Colonic mucosa (tissue), 4 donors: ENCODE results near the gene CD72. TPM values are rescaled to one million over a fixed set of nuclear protein-coding genes. Genes with fewer than 3 reads are reported as not detected.

ENCODE experiments used
- DNase-seq: peaks from one replicate; pipeline ENCODE4 v3.0.0-alpha.2; 2020
- H3K27ac ChIP-seq: fragments of 200-600 bp; one replicate; pipeline ENCODE4 v1.8.0; 2021
- H3K27me3 ChIP-seq: fragments of 200-600 bp; one replicate; pipeline ENCODE4 v1.8.0; 2021
- H3K36me3 ChIP-seq: fragments of 200-600 bp; one replicate; pipeline ENCODE4 v1.8.0; 2021
- H3K4me1 ChIP-seq: fragments of 200-600 bp; one replicate; pipeline ENCODE4 v1.8.0; 2021; ENCODE audit warnings: mild to moderate bottlenecking
- H3K4me3 ChIP-seq: fragments of 200-600 bp; one replicate; pipeline ENCODE4 v1.8.0; 2021
- H3K9ac ChIP-seq, 2 donors: one replicate each; pipeline ENCODE4 v1.7.0; 2013; ENCODE audit warnings: control low read depth in 2 of 2, low read depth in 2 of 2, low read length in 2 of 2
- H3K9me3 ChIP-seq: fragments of 200-600 bp; one replicate; pipeline ENCODE4 v1.8.0; 2021
- intact Hi-C: fragments of 100-400 bp; cut with DNase I; formaldehyde crosslinking; loops from one replicate; pipeline ENCODE4 v1.14.1; 2022
- microRNA-seq: library from miRNA; unstranded; fragments of <30 nt; microRNA quantifications from one replicate; pipeline ENCODE4, GENCODE V29; 2019
- total RNA-seq, 2 donors: library from RNA; stranded (reverse); fragmentation: NEBNext Ultra II Directional in 1 of 2; extraction: Animal tissue kit (Norgen Biotek cat#: 25700) in 1 of 2; gene quantifications; one replicate each; pipeline ENCODE4 v1.2.1, GENCODE V29; 2021
- TF ChIP-seq, protein P1 (sequence below): fragments of 200-600 bp; IDR thresholded peaks from one replicate; pipeline ENCODE4 v1.8.0; 2022; ENCODE audit warnings: antibody characterized with exemption, mild to moderate bottlenecking
- donor health status: healthy.
- donor health status: DM: no; HTN: no; CAD: no.
- donor health status: DM: no; HTN: no; CAD: no.

The CD72 gene
- total RNA-seq, 2 donors from 2014 or later = 0.69 to 2.7 TPM

DNA sequence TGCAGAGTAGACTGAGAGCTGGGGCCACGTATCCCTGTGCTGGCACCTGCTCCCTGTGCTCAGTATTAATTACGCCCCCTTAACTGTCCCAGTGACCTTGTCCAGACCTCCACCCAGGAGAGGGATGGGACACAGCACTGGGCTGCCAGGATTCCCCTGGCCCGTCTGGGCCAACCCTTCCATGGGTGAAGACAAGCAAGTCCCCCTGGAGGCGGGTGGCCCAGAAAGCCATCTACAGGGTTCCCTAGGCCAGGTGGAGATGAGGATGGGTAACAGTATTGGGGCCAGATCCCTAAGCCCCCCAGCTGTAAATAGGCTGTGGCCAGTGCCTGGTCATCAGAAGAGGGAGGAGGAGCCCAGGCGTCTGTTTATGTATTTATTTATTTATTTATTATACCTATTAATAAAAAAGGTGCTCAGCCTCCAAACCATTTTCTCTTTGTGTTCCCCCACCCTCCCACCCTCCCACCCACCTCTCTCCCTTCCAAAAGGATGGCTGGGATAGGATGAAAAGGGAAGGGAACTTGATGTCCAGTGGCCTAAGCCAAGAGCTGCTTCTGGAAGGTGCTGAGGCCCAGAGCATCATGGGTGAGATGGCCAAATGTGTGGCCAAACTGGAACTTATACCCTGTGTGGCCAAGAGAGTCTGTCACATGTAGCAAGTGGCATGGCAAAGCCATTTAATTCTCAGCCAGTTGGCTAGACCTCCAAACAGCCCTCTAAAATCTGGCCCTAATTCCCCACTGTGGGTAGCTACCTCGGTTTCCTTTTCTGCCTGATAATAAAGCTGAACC is 56.5 kb downstream of the CD72 start:
- Histone ChIP-seq H3K4me3 (no peak overlapping the region), H3K36me3 (no peaks in the 10 kb centered on the region), H3K27me3 (no peaks in the 10 kb centered on the region), H3K9ac (no peak overlapping the region), H3K27ac (no peak overlapping the region), H3K4me1 (no peaks in the 10 kb centered on the region), H3K9me3 (no peaks in the 10 kb centered on the region)
- DNase-seq = no peak
- intact Hi-C loops = no loop called here
- TF ChIP-seq, protein P1, sequence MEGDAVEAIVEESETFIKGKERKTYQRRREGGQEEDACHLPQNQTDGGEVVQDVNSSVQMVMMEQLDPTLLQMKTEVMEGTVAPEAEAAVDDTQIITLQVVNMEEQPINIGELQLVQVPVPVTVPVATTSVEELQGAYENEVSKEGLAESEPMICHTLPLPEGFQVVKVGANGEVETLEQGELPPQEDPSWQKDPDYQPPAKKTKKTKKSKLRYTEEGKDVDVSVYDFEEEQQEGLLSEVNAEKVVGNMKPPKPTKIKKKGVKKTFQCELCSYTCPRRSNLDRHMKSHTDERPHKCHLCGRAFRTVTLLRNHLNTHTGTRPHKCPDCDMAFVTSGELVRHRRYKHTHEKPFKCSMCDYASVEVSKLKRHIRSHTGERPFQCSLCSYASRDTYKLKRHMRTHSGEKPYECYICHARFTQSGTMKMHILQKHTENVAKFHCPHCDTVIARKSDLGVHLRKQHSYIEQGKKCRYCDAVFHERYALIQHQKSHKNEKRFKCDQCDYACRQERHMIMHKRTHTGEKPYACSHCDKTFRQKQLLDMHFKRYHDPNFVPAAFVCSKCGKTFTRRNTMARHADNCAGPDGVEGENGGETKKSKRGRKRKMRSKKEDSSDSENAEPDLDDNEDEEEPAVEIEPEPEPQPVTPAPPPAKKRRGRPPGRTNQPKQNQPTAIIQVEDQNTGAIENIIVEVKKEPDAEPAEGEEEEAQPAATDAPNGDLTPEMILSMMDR = no peak

DNA sequence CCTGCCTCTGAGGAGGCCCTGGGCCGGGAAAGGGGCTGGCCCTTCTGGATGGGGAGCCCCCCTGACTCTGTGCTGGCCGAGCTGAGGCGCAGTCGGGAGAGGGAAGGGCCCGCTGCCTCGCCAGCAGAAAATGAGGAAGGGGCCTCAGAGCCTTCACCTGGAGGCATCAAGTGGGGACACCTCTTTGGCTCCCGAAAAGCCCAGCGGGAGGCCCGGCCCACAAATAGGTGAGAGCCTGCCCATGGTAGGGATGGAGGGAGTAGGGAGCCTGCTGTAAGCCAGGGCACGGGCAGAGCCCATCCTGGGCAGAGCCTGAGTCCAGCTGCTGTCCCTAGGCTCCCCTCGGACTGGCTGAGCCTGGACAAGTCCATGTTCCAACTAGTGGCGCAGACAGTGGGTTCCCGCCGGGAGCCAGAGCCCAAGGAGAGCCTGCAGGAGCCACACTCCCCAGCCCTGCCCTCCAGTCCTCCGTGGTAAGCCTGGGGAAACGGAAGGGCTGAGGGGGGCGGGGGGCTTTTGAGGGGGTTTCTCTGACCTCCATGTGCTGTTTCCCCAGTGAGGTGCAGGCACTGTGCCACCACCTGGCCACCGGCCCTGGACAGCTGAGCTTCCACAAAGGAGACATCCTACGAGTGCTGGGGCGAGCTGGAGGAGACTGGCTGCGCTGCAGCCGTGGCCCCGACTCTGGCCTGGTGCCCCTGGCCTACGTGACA is 57.4 kb downstream of the CD72 start:
- TF ChIP-seq, protein P1 = no peak
- Histone ChIP-seq H3K4me1 (no peaks in the 10 kb centered on the region), H3K36me3 (no peaks in the 10 kb centered on the region), H3K4me3 (no peak overlapping the region), H3K9ac (no peak overlapping the region), H3K9me3 (no peaks in the 10 kb centered on the region), H3K27me3 (no peaks in the 10 kb centered on the region), H3K27ac (no peak overlapping the region)
- intact Hi-C loops = no loop called here
- no peak for DNase-seq

Small RNA genes within 50 kb of the gene (microRNA-seq; reads per million reads assigned to microRNA genes)
- not detected for gene MIR4667

Other genes starting within 250 kb of the CD72 start
- 1 to 10 TPM; 4.7 to 8.6 TPM for gene RUSC2, start 128.3 kb downstream of the CD72 start, total RNA-seq
- 10 to 100 TPM; 34.3 to 41.1 TPM for gene TESK1, start 13.2 kb downstream of the CD72 start, total RNA-seq
- gene SIT1, start 32.5 kb upstream of the CD72 start, total RNA-seq = 1 to 10 TPM in 1 of 2 donors, under 1 TPM in 1; 0.67 to 1.0 TPM
- gene RMRP, start 39.6 kb upstream of the CD72 start, total RNA-seq = over 10,000 TPM; 17,917 to 26,785 TPM
- gene CCDC107, start 39.9 kb upstream of the CD72 start, total RNA-seq = 10 to 100 TPM; 19.4 to 38.3 TPM
- gene ARHGEF39, start 46.8 kb upstream of the CD72 start, total RNA-seq = 10 to 100 TPM in 1 of 2 donors, 1 to 10 TPM in 1; 7.3 to 34.0 TPM
- 1 to 10 TPM; 1.8 to 5.9 TPM for gene CA9, start 55.5 kb upstream of the CD72 start, total RNA-seq
- 100 to 1,000 TPM in 1 of 2 donors, 10 to 100 TPM in 1; 29.8 to 321 TPM for gene TPM2, start 71.5 kb upstream of the CD72 start, total RNA-seq
- 100 to 1,000 TPM; 177 to 196 TPM for gene TLN1, start 113.8 kb upstream of the CD72 start, total RNA-seq
- gene CREB3, start 114.3 kb upstream of the CD72 start, total RNA-seq = 10 to 100 TPM; 47.9 to 50.8 TPM
- 100 to 1,000 TPM; 127 to 157 TPM for gene GBA2, start 130.8 kb upstream of the CD72 start, total RNA-seq
- 10 to 100 TPM; 52.0 to 53.9 TPM for gene RGP1, start 130.9 kb upstream of the CD72 start, total RNA-seq
- gene MSMP, start 135.9 kb upstream of the CD72 start, total RNA-seq = 1 to 10 TPM in 1 of 2 donors, not detected in 1; 2.1 TPM
- 1 to 10 TPM; 7.0 to 9.7 TPM for gene NPR2, start 173.2 kb upstream of the CD72 start, total RNA-seq
- gene SPAG8, start 193.8 kb upstream of the CD72 start, total RNA-seq = under 1 TPM; 0.58 to 0.82 TPM
- gene HINT2, start 196.6 kb upstream of the CD72 start, total RNA-seq = 10 to 100 TPM; 49.5 to 64.5 TPM
- under 1 TPM in 1 of 2 donors, not detected in 1; 0.05 TPM for gene FAM221B, start 210.3 kb upstream of the CD72 start, total RNA-seq
- 10 to 100 TPM; 15.1 to 17.6 TPM for gene TMEM8B, start 210.8 kb upstream of the CD72 start, total RNA-seq